PC-9 (cell line): ENCODE results near the gene ARHGEF12. TPM values are rescaled to one million over a fixed set of nuclear protein-coding genes. Genes with fewer than 3 reads are reported as not detected.

Experiments used
- BruUV-seq: library from RNA; stranded (reverse); fragments of 400-500 nt; replicated peaks from 2 replicates; lab custom pipeline; 2021; lab: Mats Ljungman, UMichigan
- CTCF ChIA-PET: fragments of 300-600 bp; sonication (Branson Sonifier 250); formaldehyde crosslinking; loops from one replicate; lab custom pipeline; 2022; ENCODE audit warnings: antibody characterized with exemption; lab: Charles Lee
- POLR2A ChIA-PET: fragments of 300-600 bp; sonication (Branson Sonifier 250); formaldehyde crosslinking; loops from one replicate; lab custom pipeline; 2022; ENCODE audit warnings: antibody characterized with exemption; ENCODE audit not compliant: unreplicated experiment; lab: Charles Lee
- DNase-seq, 2 experiments: peaks; one replicate each; pipeline versions ENCODE4 v3.0.0 to v3.0.0-alpha.2; 2015 to 2022; ENCODE audit warnings: mixed read lengths in 1 of 2
- H2AFZ ChIP-seq: fragments of 200-600 bp; sonication (generic); 2 replicates; pipeline ENCODE4 v1.8.1; 2017; ENCODE audit warnings: antibody characterized with exemption
- H3F3A ChIP-seq: fragments of 200-600 bp; sonication (generic); 2 replicates; pipeline ENCODE4 v1.8.1; 2017; ENCODE audit warnings: antibody characterized with exemption, mild to moderate bottlenecking, low read depth; ENCODE audit not compliant: insufficient read depth
- H3K27ac ChIP-seq: fragments of 200-600 bp; sonication (generic); 2 replicates; pipeline ENCODE4 v1.6.1; 2016; ENCODE audit warnings: mixed run types
- H3K27me3 ChIP-seq: fragments of 200-600 bp; sonication (generic); 2 replicates; pipeline ENCODE4 v1.6.1; 2016; ENCODE audit warnings: low read depth, mixed run types; ENCODE audit not compliant: insufficient read depth
- H3K36me3 ChIP-seq: fragments of 200-600 bp; sonication (generic); 2 replicates; pipeline ENCODE4 v1.6.1; 2016; ENCODE audit warnings: low read depth, mixed run types
- H3K4me1 ChIP-seq: fragments of 200-600 bp; sonication (generic); replicated peaks from 2 replicates; pipeline ENCODE4 v1.6.1; 2016; ENCODE audit warnings: mixed run types; ENCODE audit not compliant: insufficient read depth
- H3K4me2 ChIP-seq: fragments of 200-600 bp; sonication (generic); 2 replicates; pipeline ENCODE4 v1.6.1; 2017; ENCODE audit warnings: mixed run types
- H3K4me3 ChIP-seq: fragments of 200-600 bp; sonication (generic); 2 replicates; pipeline ENCODE4 v1.6.1; 2016; ENCODE audit warnings: mixed run types
- H3K79me2 ChIP-seq: fragments of 200-600 bp; sonication (generic); 2 replicates; pipeline ENCODE4 v1.6.1; 2017; ENCODE audit warnings: low read depth, mixed run types
- H3K9me2 ChIP-seq: fragments of 200-600 bp; sonication (generic); 2 replicates; pipeline ENCODE4 v1.8.1; 2017; ENCODE audit warnings: mild to moderate bottlenecking; ENCODE audit not compliant: insufficient read depth
- H3K9me3 ChIP-seq: fragments of 200-600 bp; sonication (generic); 2 replicates; pipeline ENCODE4 v1.8.1; 2016; ENCODE audit warnings: low read depth; ENCODE audit not compliant: insufficient read depth
- H4K20me1 ChIP-seq: fragments of 200-600 bp; sonication (generic); 2 replicates; pipeline ENCODE4 v1.8.1; 2017; ENCODE audit not compliant: insufficient read depth
- CTCF ChIP-seq: fragments of 200-600 bp; sonication (generic); conservative IDR thresholded peaks from 2 replicates; pipeline ENCODE4 v1.6.1; 2017; ENCODE audit warnings: mixed run types, antibody characterized with exemption, mild to moderate bottlenecking, moderate library complexity
- EZH2 ChIP-seq: fragments of 200-600 bp; sonication (generic); IDR thresholded peaks from 2 replicates; pipeline ENCODE4 v1.8.0; 2017; ENCODE audit warnings: antibody characterized with exemption, low read depth
- intact Hi-C: fragments of 100-400 bp; cut with micrococcal nuclease; formaldehyde crosslinking; loops from one replicate; pipeline ENCODE4 v1.10.0; 2022; ENCODE audit not compliant: unreplicated experiment
- total RNA-seq: library from RNA; stranded (reverse); gene quantifications from 2 replicates; pipeline ENCODE4 v1.2.3, GENCODE V29; 2021

The ARHGEF12 gene
- total RNA-seq, 1 experiment from 2014 or later, result 76.5 TPM

- peaks cover 20% of the 10 kb centered on the region for H3K4me1 ChIP-seq
- POLR2A ChIA-PET, result interaction anchor here (0.7 kb wide), 1 partner anchor 42 kb away, joined by 6 read pairs; no protein-coding TSS in a partner anchor
- H3K4me3 ChIP-seq, result no peak overlapping the region
- H3K79me2 ChIP-seq, result peaks cover 94% of the 10 kb centered on the region
- no peak overlapping the region for H3K27ac ChIP-seq
- H3K9me2 ChIP-seq, result no peaks in the 10 kb centered on the region
- no peaks in the 10 kb centered on the region for H3K36me3 ChIP-seq
- TF ChIP-seq CTCF, result no peak
- TF ChIP-seq EZH2, result no peak
- H4K20me1 ChIP-seq, result peaks cover 9% of the 10 kb centered on the region; the same call in 1 of the 2 replicates
- no TSS peak for BruUV-seq
- no peak overlapping the region for H3K4me2 ChIP-seq
- peaks cover 5% of the 10 kb centered on the region; the same call in 1 of the 2 replicates for H3K9me3 ChIP-seq
- no peak for DNase-seq
- CTCF ChIA-PET, result no interaction called here
- intact Hi-C loops, result no loop called here
- H3K27me3 ChIP-seq, result no peaks in the 10 kb centered on the region
- no peak overlapping the region for H2AFZ ChIP-seq
- H3F3A ChIP-seq, result peaks cover 6% of the 10 kb centered on the region; the same call in 1 of the 2 replicates
Observed at GRCh38 chr11:120391292-120391691, 55.1 kb downstream of the ARHGEF12 start.

GRCh38 chr11:120391854-120392253 is 55.6 kb downstream of the ARHGEF12 start:
- ChIA-PET POLR2A (interaction anchor here (0.7 kb wide), 1 partner anchor 43 kb away, joined by 6 read pairs; no protein-coding TSS in a partner anchor), CTCF (no interaction called here)
- no peak overlapping the region for H2AFZ ChIP-seq
- DNase-seq, result no peak
- no peak overlapping the region for H3K27ac ChIP-seq
- BruUV-seq, result no TSS peak
- peaks cover 94% of the 10 kb centered on the region for H3K79me2 ChIP-seq
- peaks cover 6% of the 10 kb centered on the region; the same call in 1 of the 2 replicates for H3F3A ChIP-seq
- H3K4me3 ChIP-seq, result no peak overlapping the region
- H3K27me3 ChIP-seq, result no peaks in the 10 kb centered on the region
- H3K4me1 ChIP-seq, result peaks cover 20% of the 10 kb centered on the region
- TF ChIP-seq CTCF (no peak), EZH2 (no peak)
- peaks cover 9% of the 10 kb centered on the region; the same call in 1 of the 2 replicates for H4K20me1 ChIP-seq
- intact Hi-C loops, result no loop called here
- H3K9me2 ChIP-seq, result no peaks in the 10 kb centered on the region
- H3K9me3 ChIP-seq, result peaks cover 5% of the 10 kb centered on the region; the same call in 1 of the 2 replicates
- no peaks in the 10 kb centered on the region for H3K36me3 ChIP-seq
- no peak overlapping the region for H3K4me2 ChIP-seq

- ChIA-PET POLR2A (no interaction called here), CTCF (no interaction called here)
- no peak overlapping the region for H2AFZ ChIP-seq
- intact Hi-C loops, result no loop called here
- peaks cover 6% of the 10 kb centered on the region; the same call in 1 of the 2 replicates for H3F3A ChIP-seq
- DNase-seq, result no peak
- H3K27me3 ChIP-seq, result no peaks in the 10 kb centered on the region
- peaks cover 8% of the 10 kb centered on the region; the same call in 1 of the 2 replicates for H4K20me1 ChIP-seq
- no peaks in the 10 kb centered on the region for H3K36me3 ChIP-seq
- no peak overlapping the region for H3K4me3 ChIP-seq
- H3K27ac ChIP-seq, result no peak overlapping the region
- peaks cover 20% of the 10 kb centered on the region for H3K4me1 ChIP-seq
- TF ChIP-seq CTCF, result no peak
- TF ChIP-seq EZH2, result no peak
- BruUV-seq, result no TSS peak
- no peak overlapping the region for H3K4me2 ChIP-seq
- no peaks in the 10 kb centered on the region for H3K9me2 ChIP-seq
- H3K9me3 ChIP-seq, result peaks cover 5% of the 10 kb centered on the region; the same call in 1 of the 2 replicates
- H3K79me2 ChIP-seq, result peaks cover 95% of the 10 kb centered on the region
Observed at GRCh38 chr11:120392314-120392713, 56.1 kb downstream of the ARHGEF12 start.
